Stimulated activated CD8-positive, alpha-beta memory T cell treated with anti-CD3 and anti-CD28 coated beads, Interleukin-7, amount 100 ng/mL, for 4 hours (primary cell): ENCODE data around the gene LRRC8C.
"Not testable (repeated sequence)": the region's sequence is repeated elsewhere in the genome, so short reads cannot be mapped to it uniquely, and the experiment has no call there.

Experiments used
- DNase-seq, 2 donors: peaks; one replicate each; pipeline ENCODE4 v3.0.0-alpha.2; 2020; ENCODE audit warnings: low read depth in 2 of 2

Gene LRRC8C

DNA sequence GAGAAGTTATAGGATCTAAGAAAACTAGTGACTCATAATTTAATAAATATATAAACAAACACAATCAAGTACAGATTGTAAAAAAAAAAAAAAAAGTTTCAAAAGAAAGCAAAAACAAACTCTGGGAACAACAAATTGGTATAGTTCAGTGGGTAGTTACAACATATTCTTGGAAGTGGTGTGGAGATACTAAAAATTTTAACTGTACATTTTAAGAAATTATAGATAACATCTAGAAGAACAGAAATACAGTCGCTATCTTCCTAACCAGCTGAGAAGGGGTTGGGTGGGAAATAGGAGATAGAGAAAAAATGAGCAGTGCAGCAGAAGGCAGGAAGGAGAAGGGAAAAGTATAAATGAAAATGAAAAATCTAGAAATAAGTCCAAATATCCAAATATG lies 70.5 kb downstream of the LRRC8C start:
- DNase-seq: no peak

DNA sequence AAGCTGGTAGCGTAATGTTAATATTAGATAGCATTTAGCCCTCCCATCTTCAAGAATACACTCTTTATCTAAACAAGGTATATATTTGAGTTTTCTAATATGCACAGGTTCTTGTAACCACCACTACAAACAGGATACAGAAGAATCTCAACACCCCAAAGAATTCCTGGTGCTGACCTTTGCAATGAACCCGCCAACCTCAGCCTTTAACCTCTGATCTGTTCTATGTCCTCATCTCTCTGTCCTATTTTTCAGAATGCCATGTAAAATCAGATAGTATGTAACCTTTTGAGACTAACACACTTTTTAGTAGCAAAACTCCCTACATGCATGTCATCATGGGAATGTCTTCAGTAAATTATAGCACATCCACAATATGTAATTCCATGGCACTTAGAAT lies 71.1 kb downstream of the LRRC8C start:
- no peak for DNase-seq

DNA sequence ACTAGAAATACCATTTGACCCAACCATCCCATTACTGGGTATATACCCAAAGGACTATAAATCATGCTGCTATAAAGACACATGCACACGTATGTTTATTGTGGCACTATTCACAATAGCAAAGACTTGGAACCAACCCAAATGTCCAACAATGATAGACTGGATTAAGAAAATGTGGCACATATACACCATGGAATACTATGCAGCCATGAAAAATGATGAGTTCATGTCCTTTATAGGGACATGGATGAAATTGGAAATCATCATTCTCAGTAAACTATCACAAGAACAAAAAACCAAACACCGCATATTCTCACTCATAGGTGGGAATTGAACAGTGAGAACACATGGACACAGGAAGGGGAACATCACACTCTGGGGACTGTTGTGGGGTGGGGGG lies 72.0 kb downstream of the LRRC8C start:
- DNase-seq: not testable (repeated sequence)

DNA sequence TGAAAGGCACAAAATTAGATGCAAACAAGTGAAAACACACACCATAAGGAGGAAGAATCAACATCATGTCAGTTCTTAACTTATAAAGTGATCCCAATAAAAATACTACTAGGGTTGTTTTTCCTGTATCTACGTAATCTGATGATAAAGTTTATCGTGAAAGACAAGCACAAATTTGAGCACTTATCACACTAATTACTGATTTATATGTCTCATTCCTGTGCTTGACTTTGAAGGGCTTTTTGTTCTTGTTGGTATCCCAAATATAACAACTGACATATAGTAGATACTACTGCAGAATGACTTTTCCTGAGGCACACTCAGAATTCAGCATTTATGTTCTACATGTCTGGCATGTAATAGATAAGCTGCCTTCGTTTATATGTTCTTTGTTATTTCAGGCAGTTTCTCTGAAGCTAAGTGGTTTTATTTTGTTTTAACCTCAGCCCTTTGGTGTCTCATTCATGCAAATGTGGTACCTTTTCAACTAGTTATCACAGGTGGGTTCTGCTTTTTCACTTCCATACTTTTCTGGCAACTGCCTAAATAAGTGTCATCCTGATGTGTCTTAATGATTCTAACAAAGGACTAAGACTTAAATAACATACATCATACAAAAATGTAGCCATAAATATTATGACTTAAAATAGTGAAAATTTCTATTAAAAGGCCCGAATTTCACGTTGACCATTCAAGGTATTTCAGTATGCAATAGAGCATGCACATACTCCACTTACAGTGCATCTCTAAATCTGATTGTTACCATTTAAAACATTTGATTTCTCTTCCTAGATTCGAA lies 73.2 kb downstream of the LRRC8C start:
- no peak for DNase-seq

DNA sequence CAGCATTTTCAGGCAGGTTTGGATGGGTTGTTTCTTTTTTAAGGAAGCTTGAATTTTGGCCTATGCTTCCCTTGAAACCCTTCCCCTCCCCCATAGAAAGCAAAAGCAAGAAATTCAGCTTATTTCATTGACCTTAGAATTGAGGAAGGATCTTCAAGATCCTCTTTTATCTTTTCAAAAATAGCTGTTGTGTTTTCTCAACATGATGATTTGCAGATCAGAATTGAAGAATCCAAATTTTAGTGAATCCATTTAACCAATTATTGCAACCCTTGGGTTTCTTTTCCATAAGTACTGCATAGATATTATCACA lies 73.7 kb downstream of the LRRC8C start:
- no peak for DNase-seq

DNA sequence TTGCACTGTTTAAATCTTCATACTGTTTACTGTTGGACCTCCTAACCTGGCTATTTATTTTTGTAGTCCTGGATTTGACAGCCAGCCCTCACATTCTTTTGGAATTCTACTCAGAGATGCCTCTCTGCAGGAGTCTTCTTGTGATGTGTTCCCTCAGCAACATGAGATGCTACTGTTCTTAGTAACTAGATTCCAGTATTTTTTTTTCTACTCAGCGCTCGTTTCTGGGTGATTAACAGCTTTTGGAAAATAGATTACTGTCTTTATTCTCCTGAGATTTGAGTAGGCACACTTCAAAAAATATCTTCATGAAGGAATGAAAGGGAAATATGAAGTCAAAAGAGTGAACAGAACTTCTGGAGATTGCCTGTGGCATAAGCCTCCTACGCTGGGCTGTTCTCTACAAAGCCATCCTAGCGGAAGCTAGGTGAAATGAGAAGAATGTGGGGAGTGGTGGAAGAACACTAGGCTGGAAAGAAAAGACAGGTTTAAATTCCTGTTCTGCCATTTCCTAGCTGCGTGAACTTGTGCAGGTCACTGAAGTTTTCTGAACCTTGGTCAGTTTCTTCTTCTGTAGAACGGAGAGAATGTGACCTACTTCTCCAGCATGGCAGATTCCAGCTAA lies 75.9 kb downstream of the LRRC8C start:
- DNase-seq: no peak

DNA sequence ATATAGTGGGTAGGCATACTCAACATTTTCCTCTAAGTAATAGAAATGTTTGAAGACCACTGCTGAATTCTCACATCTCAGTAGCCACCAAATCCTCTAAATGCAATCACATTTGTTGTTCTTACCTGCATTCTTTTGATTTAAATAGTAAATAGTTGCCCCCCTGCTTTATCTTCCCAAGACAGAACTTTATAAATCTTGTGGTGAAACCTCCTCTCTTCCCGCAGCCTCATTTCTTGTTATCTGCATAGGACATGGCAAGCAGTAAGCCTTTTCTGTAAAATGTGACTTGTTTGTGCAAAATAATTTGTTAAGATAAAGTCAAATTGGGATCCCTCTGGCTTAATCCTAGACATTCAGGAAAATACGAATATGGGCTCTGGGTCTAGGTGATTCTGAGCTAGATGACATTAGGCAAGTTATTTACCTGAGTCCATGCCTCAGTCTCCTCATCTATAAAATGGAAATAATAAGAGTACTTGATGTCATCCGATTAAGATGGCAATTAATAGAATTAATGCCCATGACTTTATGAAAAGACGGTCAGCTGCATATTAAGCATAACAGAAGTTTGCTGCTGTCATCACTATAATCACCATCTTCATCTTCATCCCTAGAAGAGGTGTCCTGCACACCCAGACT lies 77.7 kb downstream of the LRRC8C start:
- DNase-seq: no peak

DNA sequence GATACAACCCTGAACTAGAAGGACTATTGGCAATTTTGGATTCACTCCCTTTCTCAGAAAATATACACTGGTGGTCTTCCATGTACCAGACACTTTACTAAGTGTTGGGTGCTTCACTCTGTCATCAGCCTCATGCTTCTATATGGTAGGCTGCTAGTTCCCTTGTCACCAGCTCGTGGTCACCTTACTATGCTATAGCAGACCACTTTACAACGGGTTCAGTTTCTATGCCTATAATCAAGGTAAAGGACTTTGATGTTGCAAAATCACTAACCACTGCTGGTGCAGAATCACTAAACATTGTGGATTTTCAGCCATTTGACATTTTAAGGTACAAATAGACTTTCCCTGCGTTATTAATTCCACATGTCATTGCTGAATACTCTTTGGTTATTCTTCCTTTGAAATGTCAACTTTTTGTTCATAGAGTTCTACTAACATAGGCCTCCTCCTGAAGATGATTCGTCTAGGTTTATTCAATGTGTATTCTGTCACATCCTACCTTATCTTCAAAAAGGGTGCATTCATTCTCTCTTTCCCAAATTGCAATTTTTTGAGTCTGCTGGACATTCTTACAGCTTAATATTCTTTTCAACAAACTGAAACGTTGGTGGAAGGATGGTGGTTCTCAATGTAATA lies 78.3 kb downstream of the LRRC8C start:
- no peak for DNase-seq

DNA sequence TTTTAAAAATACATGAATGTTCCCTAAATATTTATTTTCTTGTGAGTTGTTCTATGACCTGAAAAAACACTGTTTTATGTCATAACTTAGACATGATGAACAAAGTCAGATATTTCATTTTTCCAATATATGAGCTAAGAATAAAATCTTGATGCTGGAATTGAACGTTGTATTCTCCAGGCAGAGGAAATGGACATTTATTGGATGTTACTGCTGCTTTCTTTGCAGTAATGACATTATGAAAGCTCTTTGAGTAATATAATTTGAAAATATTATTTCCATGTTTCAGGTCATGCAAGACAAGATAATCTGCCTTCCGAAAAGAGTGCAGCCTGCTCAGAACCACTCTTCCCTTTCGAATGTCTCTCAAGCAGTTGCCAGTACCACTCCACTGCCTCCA lies 79.5 kb downstream of the LRRC8C start:
- no peak for DNase-seq

DNA sequence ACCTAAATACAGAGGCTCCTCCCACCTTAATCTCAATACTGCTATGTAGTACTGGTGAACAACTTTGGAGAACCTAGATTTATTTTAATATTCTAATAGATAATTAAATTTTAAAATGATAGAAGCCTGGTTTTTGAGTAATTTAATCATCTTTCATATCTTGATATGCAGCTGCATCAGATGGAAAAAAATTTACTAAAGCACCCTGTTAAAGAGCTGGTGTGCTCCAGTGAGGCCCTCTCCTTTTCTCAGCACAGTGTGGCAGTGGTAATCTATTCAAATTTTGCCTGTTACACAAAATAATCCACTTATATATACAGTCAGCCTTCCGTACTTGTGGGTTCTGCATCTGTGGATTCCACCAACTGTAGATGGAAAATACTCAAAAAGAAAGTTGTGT lies 82.8 kb downstream of the LRRC8C start:
- DNase-seq: no peak

DNA sequence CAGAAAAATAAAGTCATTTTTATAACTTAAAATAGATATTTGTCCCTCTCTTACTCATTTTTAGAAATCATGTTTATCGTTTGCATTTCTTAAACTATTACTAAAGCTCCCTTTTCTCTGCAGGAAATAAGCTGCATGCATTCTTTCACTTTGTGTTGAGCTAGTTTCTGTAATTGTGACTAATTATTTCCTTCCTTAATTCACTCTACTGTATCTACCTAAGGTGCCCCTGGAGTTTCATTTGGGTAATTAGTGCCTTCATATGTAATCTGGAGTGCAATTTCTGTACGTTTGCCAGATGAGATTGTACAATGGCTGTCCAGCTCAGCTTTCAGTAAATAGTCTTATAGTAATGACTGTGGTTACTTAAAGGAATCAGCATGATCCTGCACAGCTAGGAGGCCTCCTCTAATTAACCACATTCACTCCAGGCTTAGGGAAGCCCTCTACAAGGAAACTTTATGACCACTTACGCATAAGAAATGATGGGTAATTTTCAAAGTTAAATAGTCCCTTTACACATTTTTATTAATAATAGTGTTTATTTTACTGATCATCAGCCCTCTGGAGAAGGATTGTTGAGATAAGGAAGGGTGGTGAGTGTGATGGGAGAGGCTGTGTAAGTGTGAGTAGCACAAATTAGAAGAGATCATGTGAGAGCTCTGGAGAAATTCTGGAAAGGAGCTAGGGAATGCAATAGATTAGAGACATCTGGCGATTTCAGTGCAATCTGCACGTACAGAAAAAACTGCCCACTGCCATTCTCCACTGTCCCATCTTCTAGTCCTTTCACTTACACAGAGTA lies 86.8 kb downstream of the LRRC8C start:
- no peak for DNase-seq

DNA sequence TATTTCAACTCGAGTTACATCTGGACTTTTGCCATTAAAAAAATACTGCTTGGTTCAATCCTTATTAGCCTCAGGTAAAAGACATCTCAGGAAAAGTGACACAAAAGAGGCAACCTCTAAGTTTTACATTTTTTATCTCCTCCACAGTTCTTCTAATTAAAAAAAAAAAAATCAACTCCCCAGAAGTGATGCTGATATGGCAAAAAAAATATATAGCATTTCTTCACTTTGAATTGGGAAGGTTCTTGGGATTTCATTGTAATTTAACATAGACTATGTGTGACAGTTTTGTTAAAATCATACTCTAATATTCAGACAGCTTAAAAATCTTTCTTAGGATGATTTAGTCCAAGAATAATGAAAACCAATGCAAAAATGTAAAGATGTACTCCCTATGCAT lies 87.9 kb downstream of the LRRC8C start:
- DNase-seq: no peak

DNA sequence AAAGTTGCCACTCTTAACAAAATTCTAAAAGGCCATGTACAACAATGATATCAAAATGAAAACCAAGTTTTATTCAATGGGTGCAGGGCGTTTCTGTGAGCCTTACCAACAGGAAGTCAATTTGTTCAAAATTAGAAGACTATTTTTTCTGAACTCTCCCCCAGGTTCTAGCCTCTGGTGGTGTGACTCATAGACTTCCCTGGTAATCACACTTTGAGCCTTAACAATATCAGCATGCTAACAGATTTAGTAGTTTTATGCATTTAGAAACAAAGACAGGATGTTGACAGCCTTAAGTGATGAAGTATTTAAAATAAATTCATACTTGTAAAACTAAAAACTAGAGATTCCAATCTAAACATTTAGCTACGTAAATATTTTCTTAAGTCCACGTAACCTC lies 88.4 kb downstream of the LRRC8C start:
- peak in 1 of 2 donors; percentile 41 for DNase-seq

DNA sequence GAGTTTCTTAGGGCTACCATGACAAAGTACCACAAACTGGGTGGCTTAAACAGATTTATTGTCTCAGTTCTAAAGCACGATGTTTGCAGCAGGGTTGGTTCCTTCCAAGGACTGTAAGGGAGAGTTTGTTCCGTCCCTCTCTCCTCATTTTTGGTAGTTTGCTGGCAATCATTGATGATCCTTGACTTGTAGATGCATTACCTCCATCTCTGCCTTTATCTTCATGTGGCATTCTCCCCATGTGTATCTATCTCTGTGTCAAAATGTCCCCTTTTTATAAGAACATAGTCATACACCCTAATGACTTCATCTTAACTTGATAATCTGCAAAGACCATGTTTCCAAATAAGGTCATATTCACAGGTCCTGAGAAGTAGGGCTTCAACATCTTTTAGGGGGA lies 90.2 kb downstream of the LRRC8C start:
- no peak for DNase-seq

DNA sequence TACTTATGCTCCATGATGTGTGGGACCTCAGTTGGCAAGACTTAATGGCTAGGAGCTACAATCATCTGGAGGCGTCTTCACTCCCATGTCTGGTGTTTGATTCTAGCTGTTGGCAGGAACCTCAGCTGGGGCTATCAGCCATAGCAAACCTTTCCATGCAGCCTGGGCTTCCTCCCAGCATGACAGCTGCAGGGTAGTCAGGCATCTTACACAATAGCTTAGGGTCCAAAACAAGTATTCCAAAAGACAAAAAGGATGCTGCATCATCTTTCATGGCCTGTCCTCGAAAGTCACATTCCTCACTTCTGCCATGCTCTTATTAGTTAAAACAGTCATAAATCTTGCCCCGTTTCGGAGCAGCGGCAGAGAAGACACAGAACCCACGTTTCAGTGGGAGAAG lies 90.9 kb downstream of the LRRC8C start:
- no peak for DNase-seq

DNA sequence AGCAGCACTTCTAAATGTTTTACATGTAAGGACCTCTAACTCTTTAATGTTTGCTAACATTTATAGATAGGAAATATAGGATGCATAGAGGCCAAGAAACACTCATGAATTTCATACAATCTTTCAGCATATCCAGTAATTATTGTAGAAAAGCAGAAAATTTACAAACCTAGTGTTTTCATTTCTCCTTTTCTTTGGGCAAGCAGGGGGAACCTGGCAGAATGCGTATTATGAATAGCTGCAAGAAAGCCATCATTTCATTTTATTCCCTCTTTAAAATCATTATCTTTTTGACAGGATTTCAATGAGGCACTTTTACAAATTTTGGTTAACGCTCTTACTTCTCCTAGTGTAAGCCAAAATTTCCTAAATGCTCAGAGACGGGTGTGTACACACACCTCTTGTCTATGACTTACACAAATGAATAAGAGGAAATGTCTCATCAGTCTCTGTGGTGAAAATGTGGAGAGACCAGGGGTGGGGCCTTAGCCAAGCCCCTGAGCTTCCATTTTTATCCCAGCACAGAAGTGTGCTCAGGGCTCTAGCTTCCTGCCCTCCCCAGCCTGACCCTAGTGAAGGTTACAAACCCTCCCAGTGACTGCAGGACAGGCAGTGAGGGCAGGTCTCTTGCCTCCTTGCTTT lies 91.6 kb downstream of the LRRC8C start:
- peak; percentile 40 to 50 for DNase-seq

DNA sequence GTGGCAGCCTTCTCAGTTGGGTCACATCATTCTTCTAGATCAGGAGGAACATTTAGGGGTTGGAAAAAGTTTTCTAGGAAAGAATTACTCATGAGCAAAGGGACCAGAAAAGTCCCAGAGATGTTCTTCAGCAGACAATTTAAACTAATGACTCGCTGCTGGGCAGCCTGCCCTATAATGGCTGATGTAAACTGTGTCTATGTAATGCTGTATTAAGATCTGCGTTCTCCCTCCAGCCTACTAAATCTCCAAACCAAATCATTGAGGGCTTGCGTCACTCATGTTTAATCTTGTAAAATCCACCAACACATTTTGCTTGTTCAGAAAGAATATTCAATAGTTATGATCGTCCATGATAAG lies 92.1 kb downstream of the LRRC8C start:
- DNase-seq: no peak

DNA sequence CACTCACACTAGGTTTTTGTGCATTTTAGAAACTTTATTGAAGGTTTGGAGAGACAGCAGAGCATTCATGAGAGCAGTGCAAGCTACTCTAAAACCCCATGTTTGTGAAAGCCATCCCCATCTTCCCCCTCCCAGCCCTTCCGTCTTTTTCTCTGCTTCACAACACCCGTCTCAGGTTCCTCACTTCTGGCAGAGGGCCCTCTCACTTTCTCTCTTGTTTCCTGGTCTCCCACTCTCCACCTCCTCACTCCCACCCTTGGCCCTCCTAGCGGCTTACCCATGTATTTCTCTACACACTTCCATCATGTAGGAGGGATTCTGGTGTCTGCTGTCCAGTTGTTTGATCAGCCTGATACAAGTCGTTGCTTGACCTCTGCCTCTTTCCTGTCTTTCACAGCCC lies 92.7 kb downstream of the LRRC8C start:
- DNase-seq: no peak

DNA sequence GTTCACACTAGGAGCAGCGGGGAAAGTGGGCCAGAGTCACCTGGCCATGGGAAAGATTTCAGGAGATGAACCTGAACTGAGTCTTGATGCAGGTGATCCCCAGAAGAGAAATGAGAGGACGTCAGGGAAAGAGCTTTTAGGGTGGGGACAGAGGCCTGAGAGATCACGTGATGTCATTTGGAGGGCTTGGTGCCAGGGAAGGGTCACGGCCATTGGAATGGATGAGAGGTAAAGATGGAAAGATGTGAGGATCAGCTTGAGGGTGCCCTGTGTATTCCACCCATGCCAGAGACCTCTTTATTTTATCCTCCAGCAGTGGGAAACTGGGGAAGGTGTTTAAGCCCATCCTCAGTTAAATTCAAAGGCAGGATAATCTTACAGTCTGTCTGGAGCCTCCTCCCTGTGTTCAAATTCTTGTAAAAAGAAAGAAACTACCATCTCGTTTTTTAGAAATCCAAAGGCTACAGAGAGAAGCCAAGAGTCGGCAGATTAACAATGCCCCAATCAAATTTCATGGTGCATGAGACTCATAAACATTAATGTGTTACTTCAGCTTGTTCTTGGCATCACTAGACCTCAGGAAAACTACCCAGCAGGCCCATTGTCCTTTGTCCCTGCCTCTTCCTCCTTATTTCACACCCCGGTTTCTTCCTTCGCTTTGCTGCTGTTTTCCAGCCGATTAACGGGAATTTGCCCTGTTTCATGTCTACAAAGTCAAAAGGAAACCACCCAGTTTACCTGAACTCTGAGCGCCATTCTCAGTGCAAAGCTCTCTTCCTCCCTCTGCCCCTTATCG lies 94.8 kb downstream of the LRRC8C start:
- no peak for DNase-seq

DNA sequence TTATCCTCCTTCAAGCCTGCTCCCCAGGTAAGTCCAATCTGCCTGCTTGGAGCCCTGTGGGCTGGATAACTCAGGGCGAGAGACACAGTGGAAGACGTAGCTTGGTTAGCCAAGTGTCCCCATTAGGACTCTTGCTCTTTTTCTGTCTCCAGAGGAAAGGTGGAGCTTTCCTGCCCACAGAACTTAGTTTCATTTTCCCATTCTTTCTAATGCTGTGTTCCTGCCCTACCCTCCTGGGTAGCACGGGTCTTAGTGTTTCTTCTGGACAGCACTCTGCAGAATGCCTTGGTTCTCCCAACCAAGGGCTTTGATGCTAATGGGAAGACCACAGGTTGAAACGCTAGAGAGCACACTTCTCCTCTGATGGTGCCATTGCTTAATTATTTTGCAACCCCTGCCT lies 95.5 kb downstream of the LRRC8C start:
- DNase-seq: no peak

DNA sequence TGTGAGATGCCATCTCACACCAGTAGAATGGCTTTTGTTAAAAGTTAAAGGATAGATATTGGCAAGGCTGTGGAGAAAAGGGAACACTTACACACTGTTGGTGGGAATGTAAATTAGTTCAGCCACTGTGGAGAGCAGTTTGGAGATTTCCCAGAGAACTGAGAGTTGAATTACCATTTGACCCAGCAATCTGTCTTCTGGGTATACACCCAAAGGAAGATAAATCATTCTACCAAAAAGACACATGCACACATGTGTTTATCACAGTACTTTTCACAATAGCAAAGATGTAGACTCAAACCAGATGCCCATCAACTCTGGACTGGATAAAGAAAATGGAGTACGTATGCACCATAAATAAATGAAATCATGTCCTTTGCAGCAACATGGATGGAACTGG lies 99.3 kb downstream of the LRRC8C start:
- DNase-seq: no peak
